ENCODE data around the gene C11orf91. TPM values are rescaled to one million over a fixed set of nuclear protein-coding genes. Genes with fewer than 3 reads are reported as not detected.
A peak's percentile ranks its signal among the peaks of the same experiment; 100 is the strongest.
"Not testable (repeated sequence)": the region's sequence is repeated elsewhere in the genome, so short reads cannot be mapped to it uniquely, and the experiment has no call there.

C11orf91 gene
- total RNA-seq, 1 donor from 2014 or later: not detected

DNA sequence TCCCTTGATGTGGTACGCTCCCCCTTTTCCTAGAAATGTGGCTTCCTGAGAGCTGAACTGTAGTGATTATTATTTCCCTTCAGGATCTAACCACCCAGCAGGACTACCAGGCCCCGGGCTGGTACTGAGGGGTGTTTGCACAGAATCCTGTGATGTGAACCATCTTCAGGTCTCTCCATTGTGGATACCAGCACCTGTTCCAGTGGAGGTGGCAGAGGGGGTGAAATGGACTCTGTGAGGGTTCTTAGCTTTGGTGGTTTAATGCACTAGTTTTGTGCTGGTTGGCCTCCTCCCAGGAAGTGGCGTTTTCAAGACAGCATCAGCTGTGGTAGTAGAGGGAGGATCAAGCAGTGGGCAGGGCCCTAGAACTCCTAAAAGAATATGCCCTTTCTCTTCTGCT is 18.6 kb downstream of the C11orf91 start:
- no peaks in the 10 kb centered on the region for H3K4me1 ChIP-seq
- H3K36me3 ChIP-seq: no peaks in the 10 kb centered on the region
- H3K27me3 ChIP-seq: no peaks in the 10 kb centered on the region
- no peak overlapping the region for H3K27ac ChIP-seq
- peak in 1 of 2 donors; percentile 60 for DNase-seq (ENCODE audit: extremely low spot score in 2 of 2)
- intact Hi-C loops (cut with DNase I): no loop called here
- no peak overlapping the region for H3K4me3 ChIP-seq
- TF ChIP-seq, protein P1, sequence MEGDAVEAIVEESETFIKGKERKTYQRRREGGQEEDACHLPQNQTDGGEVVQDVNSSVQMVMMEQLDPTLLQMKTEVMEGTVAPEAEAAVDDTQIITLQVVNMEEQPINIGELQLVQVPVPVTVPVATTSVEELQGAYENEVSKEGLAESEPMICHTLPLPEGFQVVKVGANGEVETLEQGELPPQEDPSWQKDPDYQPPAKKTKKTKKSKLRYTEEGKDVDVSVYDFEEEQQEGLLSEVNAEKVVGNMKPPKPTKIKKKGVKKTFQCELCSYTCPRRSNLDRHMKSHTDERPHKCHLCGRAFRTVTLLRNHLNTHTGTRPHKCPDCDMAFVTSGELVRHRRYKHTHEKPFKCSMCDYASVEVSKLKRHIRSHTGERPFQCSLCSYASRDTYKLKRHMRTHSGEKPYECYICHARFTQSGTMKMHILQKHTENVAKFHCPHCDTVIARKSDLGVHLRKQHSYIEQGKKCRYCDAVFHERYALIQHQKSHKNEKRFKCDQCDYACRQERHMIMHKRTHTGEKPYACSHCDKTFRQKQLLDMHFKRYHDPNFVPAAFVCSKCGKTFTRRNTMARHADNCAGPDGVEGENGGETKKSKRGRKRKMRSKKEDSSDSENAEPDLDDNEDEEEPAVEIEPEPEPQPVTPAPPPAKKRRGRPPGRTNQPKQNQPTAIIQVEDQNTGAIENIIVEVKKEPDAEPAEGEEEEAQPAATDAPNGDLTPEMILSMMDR (IDR thresholded peaks at IDR 0.05): no peak
- TF ChIP-seq POLR2A (IDR thresholded peaks at IDR 0.05): no peak
- TF ChIP-seq POLR2AphosphoS5 (IDR thresholded peaks at IDR 0.05; ENCODE audit: insufficient read depth in 1 of 2, low read depth in 1 of 2): no peak
- H3K9me3 ChIP-seq: no peaks in the 10 kb centered on the region

DNA sequence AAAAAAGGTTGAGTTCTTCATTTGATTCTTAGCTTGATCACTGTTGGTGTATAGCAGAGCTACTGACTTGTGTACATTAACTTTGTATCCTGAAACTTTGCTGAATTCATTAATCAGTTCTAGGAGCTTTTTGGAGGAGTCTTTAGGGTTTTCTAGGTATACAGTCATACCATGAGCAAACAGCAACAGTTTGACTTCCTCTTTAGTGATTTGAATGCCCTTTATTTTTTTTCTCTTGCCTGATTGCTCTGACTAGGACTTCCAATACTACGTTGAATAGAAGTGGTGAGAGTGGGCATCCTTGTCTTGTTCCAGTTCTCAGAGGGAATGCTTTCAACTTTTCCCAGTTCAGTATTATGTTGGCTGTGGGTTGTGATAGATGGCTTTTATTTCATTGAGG is 22.0 kb downstream of the C11orf91 start:
- H3K27ac ChIP-seq; DNase-seq (ENCODE audit: extremely low spot score in 2 of 2); H3K9me3 ChIP-seq; H3K4me3 ChIP-seq; H3K36me3 ChIP-seq; H3K27me3 ChIP-seq; H3K4me1 ChIP-seq; intact Hi-C loops (cut with DNase I): not testable (repeated sequence)

DNA sequence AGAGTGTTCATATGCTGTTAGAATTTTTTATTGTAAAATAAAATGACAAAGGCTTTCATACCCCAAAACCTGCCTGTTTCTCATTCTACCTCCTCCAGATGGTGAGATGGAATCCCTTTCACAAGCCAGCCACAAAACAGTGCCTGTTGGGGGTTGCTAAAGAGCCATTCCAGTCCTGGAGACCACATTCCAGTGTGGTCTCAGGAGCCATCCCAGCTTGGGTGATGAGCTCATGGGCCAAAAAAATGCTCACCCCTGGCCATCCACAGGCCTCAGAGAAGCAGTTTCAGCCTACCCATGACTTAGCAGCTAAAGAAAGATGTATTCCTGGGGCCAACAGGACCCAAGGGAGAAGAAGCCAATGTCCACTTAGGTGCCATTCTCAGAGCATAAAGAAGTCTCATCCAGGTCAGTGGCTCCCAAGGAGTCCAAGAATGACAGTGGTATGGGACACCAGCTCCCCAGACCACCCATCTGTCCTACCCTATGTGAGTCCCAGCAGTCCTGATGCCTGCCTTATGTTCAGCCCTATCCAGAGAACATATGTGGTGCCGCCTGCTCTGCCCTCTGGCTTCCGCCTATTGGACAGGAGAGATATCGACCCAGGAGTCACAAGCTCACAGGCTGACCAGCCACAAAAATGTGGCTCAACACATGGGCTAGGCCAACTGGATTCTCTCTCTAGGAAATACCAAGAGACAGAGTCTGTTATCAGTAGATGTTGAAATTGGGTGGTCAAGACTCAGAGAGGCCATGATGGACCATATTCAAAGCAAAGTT is 26.4 kb downstream of the C11orf91 start:
- TF ChIP-seq POLR2A (IDR thresholded peaks at IDR 0.05) (no peak), POLR2AphosphoS5 (IDR thresholded peaks at IDR 0.05; ENCODE audit: insufficient read depth in 1 of 2, low read depth in 1 of 2) (no peak)
- TF ChIP-seq, protein P1 (IDR thresholded peaks at IDR 0.05): no peak

DNA sequence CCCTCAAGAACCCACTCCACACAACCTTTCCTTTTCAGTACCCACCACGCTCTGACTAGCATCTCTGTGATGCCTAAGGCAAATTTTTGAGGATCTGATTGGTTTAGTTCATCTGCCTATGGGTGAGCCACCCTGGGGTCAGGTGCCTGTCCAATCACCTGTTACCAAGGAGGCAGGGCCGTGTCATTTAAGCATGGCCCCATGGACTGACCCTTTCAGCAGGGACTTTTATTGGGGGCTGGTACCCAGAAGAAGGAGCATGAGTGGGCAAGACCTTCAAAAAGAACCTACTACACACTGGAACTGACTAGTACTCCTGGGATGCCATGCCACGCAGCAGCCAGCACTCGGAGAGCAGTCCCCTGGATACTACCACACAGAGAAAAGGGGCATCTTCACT is 28.4 kb downstream of the C11orf91 start:
- no peak overlapping the region for H3K27ac ChIP-seq
- H3K4me3 ChIP-seq: no peak overlapping the region
- DNase-seq (ENCODE audit: extremely low spot score in 2 of 2): peak in 1 of 2 donors; percentile 62
- H3K4me1 ChIP-seq: no peaks in the 10 kb centered on the region
- no peaks in the 10 kb centered on the region for H3K9me3 ChIP-seq
- TF ChIP-seq, protein P1 (IDR thresholded peaks at IDR 0.05): no peak
- TF ChIP-seq POLR2AphosphoS5 (IDR thresholded peaks at IDR 0.05; ENCODE audit: insufficient read depth in 1 of 2, low read depth in 1 of 2): no peak
- H3K27me3 ChIP-seq: no peaks in the 10 kb centered on the region
- no peaks in the 10 kb centered on the region for H3K36me3 ChIP-seq
- intact Hi-C loops (cut with DNase I): no loop called here

More for the DNA sequence above, 26.4 kb downstream of the C11orf91 start:
- no peak overlapping the region for H3K4me3 ChIP-seq
- H3K27ac ChIP-seq: no peak overlapping the region
- H3K36me3 ChIP-seq: no peaks in the 10 kb centered on the region
- DNase-seq (ENCODE audit: extremely low spot score in 2 of 2): peak in 1 of 2 donors; percentile 72
- no peaks in the 10 kb centered on the region for H3K4me1 ChIP-seq
- H3K9me3 ChIP-seq: no peaks in the 10 kb centered on the region
- intact Hi-C loops (cut with DNase I): no loop called here
- no peaks in the 10 kb centered on the region for H3K27me3 ChIP-seq

DNA sequence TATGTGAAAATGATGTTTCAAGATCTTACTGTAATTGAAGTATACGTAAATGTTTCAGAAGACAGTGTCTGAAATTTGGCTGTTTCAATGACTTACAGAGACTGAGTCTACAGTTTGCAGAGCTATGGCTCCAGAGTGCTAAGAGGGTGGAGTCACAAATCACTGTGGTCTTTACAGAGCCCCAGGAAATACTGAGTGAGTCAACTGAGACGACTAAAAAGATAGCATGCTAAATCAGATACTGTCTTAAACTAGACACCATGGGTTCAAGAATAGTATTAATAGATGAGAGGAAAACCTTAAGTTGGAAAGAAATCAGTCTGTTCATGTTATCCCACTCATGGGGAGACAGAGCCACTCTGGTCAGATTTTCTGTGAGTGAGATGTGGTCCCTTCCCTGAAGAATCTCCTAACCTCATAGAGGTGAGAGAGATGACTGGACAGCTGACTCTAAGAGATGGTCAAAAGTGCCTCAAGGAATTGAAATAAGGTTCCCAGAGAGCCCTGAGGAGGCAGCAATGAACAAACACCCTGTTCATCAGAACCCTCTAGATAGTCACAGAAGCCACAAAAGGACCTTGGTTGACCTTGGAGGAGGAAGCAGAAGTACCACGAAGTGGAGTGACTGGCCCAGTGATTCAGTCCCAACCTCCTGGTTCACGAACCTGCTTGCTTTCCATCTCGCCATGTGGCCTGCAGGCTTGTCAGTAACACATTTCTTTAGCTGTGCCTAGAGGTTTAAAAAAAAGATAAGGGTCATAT is 30.2 kb downstream of the C11orf91 start:
- intact Hi-C loops (cut with DNase I): no loop called here
- H3K4me1 ChIP-seq: no peaks in the 10 kb centered on the region
- no peak for DNase-seq (ENCODE audit: extremely low spot score in 2 of 2)

More for the DNA sequence above, 30.2 kb downstream of the C11orf91 start:
- Histone ChIP-seq H3K9me3 (no peaks in the 10 kb centered on the region), H3K27me3 (no peaks in the 10 kb centered on the region), H3K36me3 (no peaks in the 10 kb centered on the region), H3K27ac (no peak overlapping the region), H3K4me3 (no peak overlapping the region)
- TF ChIP-seq POLR2A (IDR thresholded peaks at IDR 0.05): no peak
- TF ChIP-seq, protein P1 (IDR thresholded peaks at IDR 0.05): no peak

Measured in vagina (tissue), 2 donors.